IMR-90 (cell line): ENCODE results near the gene NCOA7. TPM values are rescaled to one million over a fixed set of nuclear protein-coding genes. Genes with fewer than 3 reads are reported as not detected.

Experiments used
- ATAC-seq: fragments of 200-7000 bp; cut with Tn5 transposase; 2 replicates; pipeline ENCODE4 v1.9.1; 2020; ENCODE audit warnings: low read depth, mild to moderate bottlenecking, moderate library complexity
- BruUV-seq: library from RNA; stranded (reverse); fragments of 400-500 nt; replicated peaks from 2 replicates; lab custom pipeline; 2021; lab: Mats Ljungman, UMichigan
- CTCF ChIA-PET: fragments of 300-600 bp; formaldehyde crosslinking; extraction: SDS; loops from one replicate; lab custom pipeline; 2021; ENCODE audit warnings: antibody characterized with exemption; lab: Yijun Ruan, JAX
- POLR2A ChIA-PET: fragments of 300-600 bp; sonication (Branson Sonifier 250); formaldehyde crosslinking; loops from one replicate; lab custom pipeline; 2022; ENCODE audit warnings: antibody characterized with exemption; ENCODE audit not compliant: unreplicated experiment; lab: Charles Lee
- DNase-seq: peaks from one replicate; pipeline ENCODE4 v3.0.0; 2013
- H2AFZ ChIP-seq: replicated peaks from 2 replicates; pipeline ENCODE3; 2013; ENCODE audit warnings: low read length, mild to moderate bottlenecking; ENCODE audit not compliant: poor library complexity
- H2AK5ac ChIP-seq: 2 replicates; pipeline ENCODE4 v1.6.1; 2013; ENCODE audit warnings: low read depth, low read length, inconsistent platforms
- H2AK9ac ChIP-seq: replicated peaks from 2 replicates; pipeline ENCODE3; 2013; ENCODE audit warnings: mild to moderate bottlenecking, low read depth, low read length, moderate library complexity; ENCODE audit not compliant: poor library complexity
- H2BK120ac ChIP-seq: 2 replicates; pipeline ENCODE4 v1.6.1; 2013; ENCODE audit warnings: low read depth, low read length, inconsistent platforms
- H2BK15ac ChIP-seq: 3 replicates; pipeline ENCODE4 v1.6.1; 2013; ENCODE audit warnings: low read depth, low read length, inconsistent platforms
- H2BK20ac ChIP-seq: 2 replicates; pipeline ENCODE4 v1.6.1; 2013; ENCODE audit warnings: low read depth, mild to moderate bottlenecking, inconsistent platforms, low read length, moderate library complexity
- H2BK5ac ChIP-seq: 2 replicates; pipeline ENCODE4 v1.6.1; 2013; ENCODE audit warnings: mild to moderate bottlenecking, low read depth, low read length, inconsistent platforms; ENCODE audit not compliant: poor library complexity, severe bottlenecking
- H3K14ac ChIP-seq: replicated peaks from 2 replicates; pipeline ENCODE4 v1.6.1; 2013; ENCODE audit warnings: low read depth, low read length, inconsistent platforms
- H3K18ac ChIP-seq: 2 replicates; pipeline ENCODE4 v1.6.1; 2013; ENCODE audit warnings: low read depth, low read length, control low read depth
- H3K23ac ChIP-seq: 2 replicates; pipeline ENCODE4 v1.6.1; 2013; ENCODE audit warnings: low read depth, low read length, inconsistent platforms
- H3K27ac ChIP-seq: 2 replicates; pipeline ENCODE4 v1.5.1; 2013; ENCODE audit warnings: mild to moderate bottlenecking, control low read depth, low read length; ENCODE audit not compliant: insufficient read depth
- H3K27me3 ChIP-seq: 2 replicates; pipeline ENCODE4 v1.6.1; 2013; ENCODE audit warnings: low read length; ENCODE audit not compliant: control insufficient read depth, insufficient read depth
- H3K36me3 ChIP-seq: 2 replicates; pipeline ENCODE4 v1.6.1; 2013; ENCODE audit warnings: low read length, mixed read lengths; ENCODE audit not compliant: control insufficient read depth, insufficient read depth
- H3K4ac ChIP-seq: 2 replicates; pipeline ENCODE4 v1.6.1; 2013; ENCODE audit warnings: low read depth, low read length, inconsistent platforms
- H3K4me1 ChIP-seq: 2 replicates; pipeline ENCODE4 v1.6.1; 2013; ENCODE audit warnings: low read length, mixed read lengths; ENCODE audit not compliant: control insufficient read depth, insufficient read depth
- H3K4me2 ChIP-seq: 2 replicates; pipeline ENCODE4 v1.6.1; 2013; ENCODE audit warnings: low read depth, mild to moderate bottlenecking, control low read depth, low read length, moderate library complexity
- H3K4me3 ChIP-seq: 2 replicates; pipeline ENCODE4 v1.5.1; 2013; ENCODE audit warnings: low read depth, mild to moderate bottlenecking, control low read depth, low read length, moderate library complexity; ENCODE audit not compliant: insufficient read depth
- H3K56ac ChIP-seq: 2 replicates; pipeline ENCODE4 v1.6.1; 2013; ENCODE audit warnings: low read length, inconsistent platforms; ENCODE audit not compliant: insufficient read depth; ENCODE audit errors: extremely low read depth
- H3K79me1 ChIP-seq, 2 experiments: 2 replicates each; pipeline ENCODE4 v1.6.1; 2013; ENCODE audit warnings: low read length in 2 of 2, inconsistent platforms in 1 of 2, low read depth in 1 of 2
- H3K9ac ChIP-seq: 2 replicates; pipeline ENCODE4 v1.6.1; 2013; ENCODE audit warnings: low read depth, low read length, control low read depth
- H3K9me1 ChIP-seq: 2 replicates; pipeline ENCODE4 v1.6.1; 2013; ENCODE audit warnings: low read length, inconsistent platforms; ENCODE audit not compliant: insufficient read depth
- H3K9me3 ChIP-seq: 2 replicates; pipeline ENCODE4 v1.6.1; 2013; ENCODE audit warnings: low read length; ENCODE audit not compliant: control insufficient read depth, insufficient read depth
- H4K20me1 ChIP-seq: 2 replicates; pipeline ENCODE4 v1.6.1; 2013; ENCODE audit warnings: low read length, inconsistent platforms; ENCODE audit not compliant: insufficient read depth
- H4K5ac ChIP-seq: 2 replicates; pipeline ENCODE4 v1.6.1; 2013; ENCODE audit warnings: mild to moderate bottlenecking, low read depth, low read length, control low read depth
- H4K8ac ChIP-seq, 2 experiments: 2 replicates each; pipeline ENCODE4 v1.6.1; 2013; ENCODE audit warnings: low read depth in 2 of 2, low read length in 2 of 2, control low read depth in 1 of 2, inconsistent platforms in 1 of 2
- H4K91ac ChIP-seq: 2 replicates; pipeline ENCODE4 v1.6.1; 2013; ENCODE audit warnings: low read depth, low read length, inconsistent platforms; ENCODE audit not compliant: insufficient read depth
- BHLHE40 ChIP-seq: fragments of 150-350 bp; IDR thresholded peaks from 2 replicates; pipeline ENCODE4 v1.6.1; 2016; ENCODE audit warnings: mild to moderate bottlenecking, low read depth, low read length
- CEBPB ChIP-seq: IDR thresholded peaks from 2 replicates; pipeline ENCODE4 v1.6.1; 2012; ENCODE audit warnings: low read depth, low read length, improper control_type of control experiment
- CHD1 ChIP-seq: IDR thresholded peaks from 2 replicates; pipeline ENCODE4 v1.6.1; 2012; ENCODE audit warnings: low read depth, low read length, improper control_type of control experiment
- FOS ChIP-seq: fragments of 150-350 bp; IDR thresholded peaks from 2 replicates; pipeline ENCODE4 v1.6.1; 2016; ENCODE audit warnings: low read depth, low read length
- MAFK ChIP-seq: IDR thresholded peaks from 2 replicates; pipeline ENCODE4 v1.6.1; 2012; ENCODE audit warnings: low read depth, low read length, improper control_type of control experiment
- MAZ ChIP-seq: IDR thresholded peaks from 2 replicates; pipeline ENCODE4 v1.6.1; 2012; ENCODE audit warnings: low read depth, mild to moderate bottlenecking, low read length, improper control_type of control experiment, moderate library complexity, borderline replicate concordance
- MXI1 ChIP-seq: IDR thresholded peaks from 2 replicates; pipeline ENCODE4 v1.6.1; 2012; ENCODE audit warnings: low read depth, mild to moderate bottlenecking, low read length, moderate library complexity, borderline replicate concordance
- NFE2L2 ChIP-seq: fragments of 150-350 bp; IDR thresholded peaks from 2 replicates; pipeline ENCODE4 v1.6.1; 2016; ENCODE audit warnings: low read depth, mild to moderate bottlenecking, low read length
- POLR2A ChIP-seq: IDR thresholded peaks from 2 replicates; pipeline ENCODE4 v1.6.1; 2012; ENCODE audit warnings: mild to moderate bottlenecking, low read depth, low read length
- RAD21 ChIP-seq: IDR thresholded peaks from 2 replicates; pipeline ENCODE4 v1.6.1; 2012; ENCODE audit warnings: low read length, improper control_type of control experiment
- RCOR1 ChIP-seq: IDR thresholded peaks from 2 replicates; pipeline ENCODE4 v1.6.1; 2012; ENCODE audit warnings: mild to moderate bottlenecking, low read length, improper control_type of control experiment; ENCODE audit not compliant: insufficient replicate concordance
- RFX5 ChIP-seq: IDR thresholded peaks from 2 replicates; pipeline ENCODE4 v1.8.0; 2012; ENCODE audit warnings: low read depth, mild to moderate bottlenecking, low read length, moderate library complexity
- SMC3 ChIP-seq: fragments of 150-350 bp; IDR thresholded peaks from 2 replicates; pipeline ENCODE4 v1.6.1; 2016; ENCODE audit warnings: low read depth, mild to moderate bottlenecking, antibody characterized with exemption, low read length, moderate library complexity
- dilution Hi-C: fragments of 300-500 bp; cut with HindIII; formaldehyde crosslinking; loops from one replicate; pipeline ENCODE4 v1.14.3; 2018; ENCODE audit warnings: low sequenced_read_pairs; ENCODE audit not compliant: unreplicated experiment
- in situ Hi-C: fragments of 300-500 bp; cut with MboI; formaldehyde crosslinking; loops from 3 replicates; pipeline ENCODE4 v1.14.3; 2019; ENCODE audit warnings: low sequenced_read_pairs, inconsistent platforms, mixed read lengths
- intact Hi-C: fragments of 100-400 bp; cut with micrococcal nuclease; formaldehyde crosslinking; loops from 2 replicates; pipeline ENCODE4 v1.10.0; 2022
- polyA plus RNA-seq, 3 experiments: library from polyadenylated mRNA; depleted of rRNA; stranded (reverse); fragments of >200 nt; gene quantifications; 2 replicates each; pipeline ENCODE4 v1.2.3, GENCODE V29; 2012; ENCODE audit warnings: low replicate concordance in 1 of 3
- total RNA-seq: library from RNA; depleted of rRNA; stranded (reverse); fragments of >200 nt; gene quantifications from 2 replicates; pipeline ENCODE4 v1.2.3, GENCODE V29; 2012
- TF ChIP-seq, protein P1 (sequence below): fragments of 150-350 bp; IDR thresholded peaks from 2 replicates; pipeline ENCODE4 v1.6.1; 2016; ENCODE audit warnings: low read depth, mild to moderate bottlenecking, low read length, moderate library complexity, borderline replicate concordance
- TF ChIP-seq, protein P2 (sequence below): fragments of 150-350 bp; IDR thresholded peaks from 2 replicates; pipeline ENCODE4 v1.6.1; 2017; ENCODE audit warnings: mild to moderate bottlenecking, antibody characterized with exemption, low read length, low read depth
- TF ChIP-seq, protein P3 (sequence below): conservative IDR thresholded peaks from 2 replicates; pipeline ENCODE4 v1.5.1; 2012; ENCODE audit warnings: mild to moderate bottlenecking, low read depth, low read length, improper control_type of control experiment

Gene NCOA7
- total and polyA plus RNA-seq, 2 of the 4 experiments (the other 2 are of a cell fraction): 12.6 to 12.9 TPM

DNA sequence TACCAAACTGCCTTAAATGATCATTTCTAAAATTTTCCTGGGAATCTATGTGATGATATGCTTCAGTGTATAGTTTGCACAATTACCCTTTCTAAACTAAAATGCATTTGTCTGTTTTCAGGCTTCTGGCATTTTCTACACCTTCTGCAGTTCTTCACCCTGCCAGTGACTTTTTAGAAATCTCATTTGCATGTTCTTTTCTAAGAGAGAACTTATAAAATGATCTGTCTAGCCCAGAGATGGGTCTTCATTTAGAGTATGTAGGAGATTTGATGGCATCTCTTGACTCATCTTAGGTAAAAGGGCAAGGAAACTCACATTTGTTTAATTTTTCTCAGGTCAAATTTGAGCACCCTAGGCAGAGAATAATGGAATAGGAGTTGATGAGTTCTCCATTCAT is 17.8 kb downstream of the NCOA7 start:
- Histone ChIP-seq H2BK15ac (no peak overlapping the region), H2BK5ac (no peak overlapping the region), H3K79me1 (peaks cover 9 to 24% of the 10 kb centered on the region in 2 experiments; a peak in 3 of 4 replicates), H4K20me1 (no peaks in the 10 kb centered on the region; the same call in 1 of the 2 replicates), H3K4me2 (no peak overlapping the region), H3K4me1 (peaks cover 16% of the 10 kb centered on the region), H2BK20ac (no peak overlapping the region), H3K56ac (no peak overlapping the region), H3K18ac (no peak overlapping the region), H4K5ac (no peak overlapping the region), H2AK9ac (no peak overlapping the region), H3K9me3 (no peaks in the 10 kb centered on the region), H4K91ac (no peak overlapping the region), H3K4ac (no peak overlapping the region), H2AFZ (no peak overlapping the region), H3K14ac (no peak overlapping the region), H4K8ac (no peak overlapping the region), H3K27ac (no peak overlapping the region), H3K9me1 (peaks cover 11% of the 10 kb centered on the region), H3K27me3 (no peaks in the 10 kb centered on the region), H2BK120ac (no peak overlapping the region), H3K4me3 (no peak overlapping the region), H3K23ac (no peak overlapping the region), H3K9ac (no peak overlapping the region), H2AK5ac (no peak overlapping the region), H3K36me3 (0 out of 2 replicates have a peak, but pooled peaks cover 1% of the 10 kb centered on the region)
- no TSS peak for BruUV-seq
- no peak for TF ChIP-seq MAZ
- no peak for TF ChIP-seq BHLHE40
- TF ChIP-seq, protein P1, sequence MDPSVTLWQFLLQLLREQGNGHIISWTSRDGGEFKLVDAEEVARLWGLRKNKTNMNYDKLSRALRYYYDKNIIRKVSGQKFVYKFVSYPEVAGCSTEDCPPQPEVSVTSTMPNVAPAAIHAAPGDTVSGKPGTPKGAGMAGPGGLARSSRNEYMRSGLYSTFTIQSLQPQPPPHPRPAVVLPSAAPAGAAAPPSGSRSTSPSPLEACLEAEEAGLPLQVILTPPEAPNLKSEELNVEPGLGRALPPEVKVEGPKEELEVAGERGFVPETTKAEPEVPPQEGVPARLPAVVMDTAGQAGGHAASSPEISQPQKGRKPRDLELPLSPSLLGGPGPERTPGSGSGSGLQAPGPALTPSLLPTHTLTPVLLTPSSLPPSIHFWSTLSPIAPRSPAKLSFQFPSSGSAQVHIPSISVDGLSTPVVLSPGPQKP: no peak
- TF ChIP-seq CHD1: no peak
- TF ChIP-seq POLR2A: no peak
- no peak for TF ChIP-seq MXI1
- no peak for TF ChIP-seq MAFK
- TF ChIP-seq NFE2L2: no peak
- TF ChIP-seq RCOR1: no peak
- TF ChIP-seq RFX5: no peak
- TF ChIP-seq SMC3: no peak
- TF ChIP-seq, protein P2, sequence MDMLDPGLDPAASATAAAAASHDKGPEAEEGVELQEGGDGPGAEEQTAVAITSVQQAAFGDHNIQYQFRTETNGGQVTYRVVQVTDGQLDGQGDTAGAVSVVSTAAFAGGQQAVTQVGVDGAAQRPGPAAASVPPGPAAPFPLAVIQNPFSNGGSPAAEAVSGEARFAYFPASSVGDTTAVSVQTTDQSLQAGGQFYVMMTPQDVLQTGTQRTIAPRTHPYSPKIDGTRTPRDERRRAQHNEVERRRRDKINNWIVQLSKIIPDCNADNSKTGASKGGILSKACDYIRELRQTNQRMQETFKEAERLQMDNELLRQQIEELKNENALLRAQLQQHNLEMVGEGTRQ: no peak
- TF ChIP-seq, protein P3, sequence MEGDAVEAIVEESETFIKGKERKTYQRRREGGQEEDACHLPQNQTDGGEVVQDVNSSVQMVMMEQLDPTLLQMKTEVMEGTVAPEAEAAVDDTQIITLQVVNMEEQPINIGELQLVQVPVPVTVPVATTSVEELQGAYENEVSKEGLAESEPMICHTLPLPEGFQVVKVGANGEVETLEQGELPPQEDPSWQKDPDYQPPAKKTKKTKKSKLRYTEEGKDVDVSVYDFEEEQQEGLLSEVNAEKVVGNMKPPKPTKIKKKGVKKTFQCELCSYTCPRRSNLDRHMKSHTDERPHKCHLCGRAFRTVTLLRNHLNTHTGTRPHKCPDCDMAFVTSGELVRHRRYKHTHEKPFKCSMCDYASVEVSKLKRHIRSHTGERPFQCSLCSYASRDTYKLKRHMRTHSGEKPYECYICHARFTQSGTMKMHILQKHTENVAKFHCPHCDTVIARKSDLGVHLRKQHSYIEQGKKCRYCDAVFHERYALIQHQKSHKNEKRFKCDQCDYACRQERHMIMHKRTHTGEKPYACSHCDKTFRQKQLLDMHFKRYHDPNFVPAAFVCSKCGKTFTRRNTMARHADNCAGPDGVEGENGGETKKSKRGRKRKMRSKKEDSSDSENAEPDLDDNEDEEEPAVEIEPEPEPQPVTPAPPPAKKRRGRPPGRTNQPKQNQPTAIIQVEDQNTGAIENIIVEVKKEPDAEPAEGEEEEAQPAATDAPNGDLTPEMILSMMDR: no peak
- TF ChIP-seq FOS: no peak
- TF ChIP-seq RAD21: no peak
- TF ChIP-seq CEBPB: no peak
- dilution Hi-C loops (no loop called here), in situ Hi-C loops (no loop called here), intact Hi-C loops (no loop called here)
- no peak for DNase-seq
- ATAC-seq: no peak
- ChIA-PET POLR2A (no interaction called here), CTCF (no interaction called here)
